Fibroblast of skin of left biceps (primary cell): ENCODE data around the gene PRKG1.
"Not testable (repeated sequence)": the region's sequence is repeated elsewhere in the genome, so short reads cannot be mapped to it uniquely, and the experiment has no call there.

Experiments
- DNase-seq, 2 experiments: peaks; one replicate each; pipeline ENCODE4 v3.0.0-alpha.2; 2013; ENCODE audit warnings: low read depth in 2 of 2

PRKG1 gene

GRCh38 chr10:52210161-52210560, 1135.9 kb downstream of the PRKG1 start:
- DNase-seq = no peak

DNA sequence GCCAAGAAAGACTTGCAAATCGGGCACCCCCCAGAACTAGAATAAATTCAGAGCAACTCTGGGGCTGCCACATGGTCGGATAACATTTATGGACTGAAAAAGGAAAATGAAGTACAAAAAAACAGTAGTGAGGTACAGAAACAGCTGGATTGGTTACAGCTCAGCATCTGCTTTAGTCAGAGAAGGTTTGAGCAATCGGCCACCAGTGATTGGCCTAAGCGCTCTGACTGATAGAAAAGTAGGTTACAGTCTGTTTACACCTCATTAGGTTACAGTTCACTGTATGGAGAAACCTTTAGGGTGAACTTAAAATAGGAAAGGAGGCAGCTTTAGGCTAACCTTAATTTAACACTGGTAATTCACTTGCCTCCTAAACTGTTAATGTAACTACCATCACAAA, 1137.8 kb downstream of the PRKG1 start:
- no peak for DNase-seq

DNA sequence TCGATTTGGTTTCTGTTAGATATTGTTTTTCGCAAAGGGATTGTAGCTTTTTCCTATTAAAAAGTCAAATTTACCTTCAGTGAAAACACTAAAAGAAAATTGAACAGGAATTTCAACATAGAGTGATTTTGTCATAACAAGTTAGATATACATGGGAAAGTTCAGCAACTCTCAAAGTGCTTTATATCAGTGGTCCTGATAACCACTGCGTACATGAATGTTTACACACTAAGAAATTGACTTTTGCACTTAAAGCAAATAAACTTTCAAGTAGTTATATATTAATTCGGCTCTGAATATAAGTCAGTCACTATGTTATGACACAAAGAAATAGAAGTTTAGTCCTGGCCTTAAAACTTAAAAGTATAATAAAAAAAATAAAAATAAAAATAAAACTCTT, 1138.5 kb downstream of the PRKG1 start:
- no peak for DNase-seq

DNA sequence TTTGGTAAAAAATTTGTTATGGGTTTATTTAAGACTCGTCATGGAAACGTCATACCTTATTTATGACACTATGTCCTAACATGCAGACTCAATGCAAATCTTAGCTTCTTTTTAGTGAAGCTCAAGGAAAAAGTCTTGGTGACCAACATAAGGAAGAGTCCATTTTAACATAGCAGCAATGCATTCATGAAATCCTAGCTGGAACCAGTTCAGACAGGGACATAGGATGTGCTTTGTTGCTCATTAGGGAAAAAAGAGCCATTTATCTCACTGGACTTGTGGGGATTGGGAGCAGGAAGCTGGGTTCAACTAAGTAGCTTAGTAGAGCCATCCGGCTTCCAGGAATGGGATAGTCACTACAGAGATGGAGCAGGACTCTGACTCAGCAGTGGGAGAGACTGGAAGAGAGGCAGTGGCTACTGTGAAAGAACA, 1139.0 kb downstream of the PRKG1 start:
- no peak for DNase-seq

- no peak for DNase-seq
Measured at GRCh38 chr10:52215745-52216361, 1141.6 kb downstream of the PRKG1 start.

GRCh38 chr10:52216852-52217251, 1142.6 kb downstream of the PRKG1 start:
- no peak for DNase-seq

DNA sequence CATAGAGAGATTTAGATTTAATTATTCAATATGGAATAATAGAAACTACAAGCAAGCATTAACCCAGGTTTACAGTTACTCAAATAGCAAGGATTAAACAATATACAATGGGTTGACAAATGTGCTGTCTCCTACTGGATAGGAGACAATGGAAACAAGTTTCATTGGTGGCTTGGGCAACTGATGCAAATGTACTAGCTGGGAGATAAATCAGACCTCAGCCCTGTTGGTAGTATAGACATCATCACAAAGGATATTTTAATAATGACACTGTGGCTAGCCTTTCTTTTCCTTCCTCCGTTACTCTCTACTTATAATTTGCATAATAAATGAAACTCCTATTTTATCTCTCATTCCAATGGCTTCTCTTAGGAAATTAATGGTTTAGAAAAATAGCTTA, 1143.2 kb downstream of the PRKG1 start:
- DNase-seq = no peak

DNA sequence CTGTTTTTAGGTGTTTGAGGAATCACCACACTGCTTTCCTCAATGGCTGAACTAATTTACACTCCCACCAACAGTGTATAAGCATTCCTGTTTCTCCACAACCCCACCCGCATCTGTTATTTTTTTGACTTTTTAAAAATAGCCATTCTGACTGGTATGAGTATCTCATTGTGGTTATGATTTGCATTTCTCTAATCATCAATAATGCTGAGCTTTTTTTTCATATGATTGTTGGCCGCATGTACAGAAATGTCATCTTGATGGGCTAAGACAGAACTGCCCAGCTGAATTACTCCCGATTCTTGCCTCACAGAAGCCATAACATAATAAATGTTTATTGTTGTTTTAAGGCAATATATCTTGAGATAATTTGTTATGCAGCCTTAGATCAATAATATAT, 1146.7 kb downstream of the PRKG1 start:
- DNase-seq = no peak

- no peak for DNase-seq
Measured at GRCh38 chr10:52221923-52222322, 1147.6 kb downstream of the PRKG1 start.

DNA sequence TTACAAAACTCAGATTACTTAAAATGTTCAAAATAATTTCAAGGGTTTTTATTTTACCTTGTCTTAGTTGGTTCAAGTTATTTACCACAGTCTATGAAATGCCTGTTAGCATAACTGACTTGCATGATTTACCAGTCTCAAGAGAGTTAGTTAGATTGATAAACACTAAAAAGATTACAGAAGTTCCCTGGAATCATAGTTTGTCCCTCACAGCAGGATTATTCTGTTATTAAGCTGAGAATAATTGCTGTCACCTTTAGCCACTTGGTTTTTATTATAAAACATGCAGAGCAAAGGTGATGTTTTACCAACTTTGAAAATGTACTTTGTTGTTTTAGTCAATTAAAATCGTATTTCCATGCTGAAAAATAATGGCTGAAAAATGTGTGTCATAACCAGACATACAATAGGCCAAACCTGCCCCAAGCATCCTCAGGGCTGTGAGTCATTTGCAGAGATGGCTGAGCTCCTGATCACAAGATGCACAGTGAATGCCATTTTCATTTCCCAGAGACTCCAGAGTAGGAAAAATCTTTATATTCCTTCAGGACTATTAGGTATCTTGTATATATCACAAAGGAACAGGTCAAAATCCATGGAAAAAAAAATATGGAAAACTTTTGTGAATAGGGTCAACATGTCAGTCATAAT, 1152.0 kb downstream of the PRKG1 start:
- no peak for DNase-seq

- no peak for DNase-seq
Measured at GRCh38 chr10:52228556-52228955, 1154.3 kb downstream of the PRKG1 start.

GRCh38 chr10:52229291-52229931, 1155.1 kb downstream of the PRKG1 start:
- no peak for DNase-seq

GRCh38 chr10:52232561-52233350, 1158.5 kb downstream of the PRKG1 start:
- DNase-seq = no peak

- not testable (repeated sequence) for DNase-seq
Measured at GRCh38 chr10:52233351-52233991, 1159.2 kb downstream of the PRKG1 start.

DNA sequence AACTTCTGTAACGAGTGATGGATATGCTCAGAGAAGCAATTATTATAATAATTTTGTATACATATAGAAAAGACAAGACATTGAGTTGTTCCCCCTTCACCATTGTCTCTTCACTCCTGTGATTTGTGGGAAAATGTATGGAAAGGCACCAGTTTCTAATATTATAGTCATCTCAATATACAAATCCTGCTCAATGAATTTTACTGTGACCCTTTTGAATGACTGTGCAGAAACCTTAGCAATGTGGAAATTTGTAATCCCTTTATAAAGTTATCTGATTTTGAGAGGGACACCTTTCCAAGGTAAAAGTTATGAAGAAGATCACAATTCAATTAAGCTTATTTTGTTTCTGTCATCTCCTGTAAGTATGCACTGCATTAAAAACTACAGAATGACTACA, 1165.5 kb downstream of the PRKG1 start:
- no peak for DNase-seq

- DNase-seq = no peak
Measured at GRCh38 chr10:52245547-52245946, 1171.3 kb downstream of the PRKG1 start.

- DNase-seq = not testable (repeated sequence)
Measured at GRCh38 chr10:52247929-52248328, 1173.6 kb downstream of the PRKG1 start.

DNA sequence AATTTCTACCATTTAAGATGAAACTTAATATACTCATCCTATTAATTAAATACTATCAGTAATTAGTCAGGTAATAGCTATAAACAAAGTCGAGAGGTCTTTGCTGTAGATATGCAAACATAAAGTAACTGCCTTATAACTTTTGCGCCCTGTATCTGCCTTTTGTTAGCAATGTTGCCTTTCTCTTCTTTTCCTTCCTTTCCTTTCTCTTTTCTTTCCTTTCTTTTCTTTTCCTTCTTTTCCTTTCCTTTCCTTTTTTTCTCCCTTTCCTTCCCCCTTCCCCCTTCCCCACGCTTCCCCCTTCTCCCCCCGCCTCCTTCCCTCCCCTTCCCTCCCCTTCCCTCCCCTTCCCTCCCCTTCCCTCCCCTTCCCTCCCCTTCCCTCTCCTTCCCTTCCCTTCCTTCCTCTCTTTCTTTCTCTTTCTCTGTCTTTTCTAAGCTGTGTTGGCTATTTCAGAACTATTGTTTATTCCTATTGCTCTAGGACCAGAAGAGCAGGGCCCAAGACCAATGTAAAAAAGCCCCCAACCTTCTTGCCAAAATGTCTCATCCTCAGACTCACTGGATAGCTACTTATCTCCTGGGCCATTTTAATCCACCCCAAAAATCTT, 1174.5 kb downstream of the PRKG1 start:
- DNase-seq = no peak

- no peak for DNase-seq
Measured at GRCh38 chr10:52249850-52250395, 1175.6 kb downstream of the PRKG1 start.

DNA sequence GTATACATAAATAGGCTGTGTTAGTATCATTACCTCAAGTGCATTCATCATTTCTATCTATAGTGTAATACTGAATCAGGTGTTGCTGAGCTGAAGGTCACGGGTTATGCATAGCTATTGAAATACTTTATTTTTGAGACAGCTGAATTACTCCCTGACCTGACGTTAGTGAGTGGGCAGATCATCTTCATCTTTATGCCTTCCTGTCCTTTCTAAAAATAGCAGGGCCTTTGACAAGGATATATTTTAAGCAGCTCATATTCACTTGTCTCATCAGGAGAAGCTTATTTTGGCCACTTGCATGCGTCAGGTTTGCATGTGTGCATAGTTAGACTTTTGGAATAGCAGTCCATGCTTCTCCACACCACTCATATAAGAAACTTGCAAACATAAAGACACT, 1176.2 kb downstream of the PRKG1 start:
- DNase-seq = no peak

GRCh38 chr10:52252307-52252706, 1178.0 kb downstream of the PRKG1 start:
- DNase-seq = no peak
